Measurements from ENCODE around the gene RNU4-1.

DNA sequence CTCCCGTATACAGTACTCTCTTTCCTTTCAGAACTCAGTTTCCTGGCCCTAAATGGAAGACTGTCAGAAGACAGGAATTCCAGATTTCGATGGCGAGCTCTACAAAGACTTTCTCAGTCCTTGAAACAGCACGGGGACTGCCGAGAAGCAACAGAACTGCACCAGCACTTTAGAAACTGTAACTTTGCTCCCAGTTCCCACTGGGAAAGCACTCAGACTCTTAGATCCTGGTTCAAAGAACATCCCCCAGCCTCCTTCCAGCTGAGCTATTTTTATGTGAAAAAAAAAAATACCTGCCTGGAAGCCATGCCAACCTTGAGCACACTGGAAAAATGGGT is 29.3 kb downstream of the RNU4-1 start:
- TF ChIP-seq EZH2phosphoT487 (IDR thresholded peaks at IDR 0.05; ENCODE audit: borderline replicate concordance, low read depth, low read length), result no peak
- TF ChIP-seq, protein P1, sequence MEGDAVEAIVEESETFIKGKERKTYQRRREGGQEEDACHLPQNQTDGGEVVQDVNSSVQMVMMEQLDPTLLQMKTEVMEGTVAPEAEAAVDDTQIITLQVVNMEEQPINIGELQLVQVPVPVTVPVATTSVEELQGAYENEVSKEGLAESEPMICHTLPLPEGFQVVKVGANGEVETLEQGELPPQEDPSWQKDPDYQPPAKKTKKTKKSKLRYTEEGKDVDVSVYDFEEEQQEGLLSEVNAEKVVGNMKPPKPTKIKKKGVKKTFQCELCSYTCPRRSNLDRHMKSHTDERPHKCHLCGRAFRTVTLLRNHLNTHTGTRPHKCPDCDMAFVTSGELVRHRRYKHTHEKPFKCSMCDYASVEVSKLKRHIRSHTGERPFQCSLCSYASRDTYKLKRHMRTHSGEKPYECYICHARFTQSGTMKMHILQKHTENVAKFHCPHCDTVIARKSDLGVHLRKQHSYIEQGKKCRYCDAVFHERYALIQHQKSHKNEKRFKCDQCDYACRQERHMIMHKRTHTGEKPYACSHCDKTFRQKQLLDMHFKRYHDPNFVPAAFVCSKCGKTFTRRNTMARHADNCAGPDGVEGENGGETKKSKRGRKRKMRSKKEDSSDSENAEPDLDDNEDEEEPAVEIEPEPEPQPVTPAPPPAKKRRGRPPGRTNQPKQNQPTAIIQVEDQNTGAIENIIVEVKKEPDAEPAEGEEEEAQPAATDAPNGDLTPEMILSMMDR (conservative IDR thresholded peaks at IDR 0.05; ENCODE audit: low read length), result no peak

All from OCI-LY7 (cell line).